AG08396 (cell line): ENCODE measurements around the gene GNG14.
"Not testable (repeated sequence)": the region's sequence is repeated elsewhere in the genome, so short reads cannot be mapped to it uniquely, and the experiment has no call there.

ENCODE experiments used
- DNase-seq: peaks from one replicate; pipeline ENCODE4 v3.0.0; 2012; ENCODE audit warnings: low spot score, mixed read lengths

Gene GNG14

DNA sequence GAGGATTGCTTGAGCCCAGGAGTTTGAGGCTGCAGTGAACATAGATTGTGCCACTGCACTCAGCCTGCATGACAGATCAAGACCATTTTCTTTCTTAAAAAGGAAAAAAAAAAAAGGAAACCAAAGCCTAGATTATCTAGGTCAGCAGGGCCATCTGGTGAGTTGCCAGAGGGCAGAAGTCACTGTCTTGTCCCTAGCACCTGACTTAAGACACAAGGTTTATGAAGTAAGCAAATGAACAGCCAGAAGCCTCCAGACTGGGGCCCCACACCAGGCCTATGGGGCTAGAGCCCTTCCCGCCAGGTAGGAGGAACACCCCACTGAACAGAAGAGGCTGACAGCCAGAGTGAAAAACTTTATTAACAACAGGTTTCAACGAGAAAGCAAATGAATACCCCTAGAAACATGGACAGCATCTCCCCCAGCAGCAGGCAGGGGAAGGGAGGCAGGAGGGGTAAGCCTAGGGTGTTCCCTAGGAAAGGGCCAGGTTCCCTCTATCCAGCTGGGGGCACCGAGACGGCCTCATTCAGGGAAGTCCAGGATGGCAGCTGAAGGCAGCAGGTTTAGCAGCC is 20.0 kb upstream of the GNG14 start:
- DNase-seq = no peak

DNA sequence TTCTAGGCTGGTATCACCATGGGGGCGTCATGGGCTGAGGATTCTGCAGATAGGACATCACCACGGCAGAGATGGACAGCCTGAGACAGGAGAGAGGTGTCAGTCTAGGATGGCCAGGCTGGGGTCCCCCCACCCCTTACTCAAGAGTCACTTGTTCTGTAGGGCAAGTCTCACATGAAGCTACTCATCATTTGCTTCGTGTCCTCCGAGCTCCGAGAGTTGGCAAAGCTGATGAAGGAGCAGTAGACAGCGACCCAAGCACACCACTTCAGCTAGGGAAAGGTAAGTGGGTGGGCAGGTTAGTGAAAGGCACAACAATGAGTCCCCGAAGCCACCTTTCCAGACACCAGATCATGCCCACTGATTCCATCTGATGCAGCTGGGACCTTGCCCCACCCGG is 19.5 kb upstream of the GNG14 start:
- no peak for DNase-seq

DNA sequence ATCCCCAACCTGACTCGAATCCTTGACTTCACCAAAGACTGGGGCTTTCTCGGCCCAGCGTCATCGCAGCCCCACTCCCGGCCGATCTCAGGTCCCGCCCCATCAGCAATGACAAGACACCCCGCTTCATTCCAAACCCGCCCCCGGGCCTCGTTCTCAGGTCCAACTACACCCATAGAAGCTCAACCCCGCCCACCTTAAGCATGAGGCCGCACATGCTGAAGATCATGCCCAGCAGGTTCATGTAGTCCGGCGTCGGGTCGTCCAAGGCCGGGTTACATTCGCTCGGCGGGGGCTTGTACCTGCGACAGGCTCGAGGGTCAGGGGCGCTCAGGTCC is 18.9 kb upstream of the GNG14 start:
- DNase-seq = peak; percentile 68

DNA sequence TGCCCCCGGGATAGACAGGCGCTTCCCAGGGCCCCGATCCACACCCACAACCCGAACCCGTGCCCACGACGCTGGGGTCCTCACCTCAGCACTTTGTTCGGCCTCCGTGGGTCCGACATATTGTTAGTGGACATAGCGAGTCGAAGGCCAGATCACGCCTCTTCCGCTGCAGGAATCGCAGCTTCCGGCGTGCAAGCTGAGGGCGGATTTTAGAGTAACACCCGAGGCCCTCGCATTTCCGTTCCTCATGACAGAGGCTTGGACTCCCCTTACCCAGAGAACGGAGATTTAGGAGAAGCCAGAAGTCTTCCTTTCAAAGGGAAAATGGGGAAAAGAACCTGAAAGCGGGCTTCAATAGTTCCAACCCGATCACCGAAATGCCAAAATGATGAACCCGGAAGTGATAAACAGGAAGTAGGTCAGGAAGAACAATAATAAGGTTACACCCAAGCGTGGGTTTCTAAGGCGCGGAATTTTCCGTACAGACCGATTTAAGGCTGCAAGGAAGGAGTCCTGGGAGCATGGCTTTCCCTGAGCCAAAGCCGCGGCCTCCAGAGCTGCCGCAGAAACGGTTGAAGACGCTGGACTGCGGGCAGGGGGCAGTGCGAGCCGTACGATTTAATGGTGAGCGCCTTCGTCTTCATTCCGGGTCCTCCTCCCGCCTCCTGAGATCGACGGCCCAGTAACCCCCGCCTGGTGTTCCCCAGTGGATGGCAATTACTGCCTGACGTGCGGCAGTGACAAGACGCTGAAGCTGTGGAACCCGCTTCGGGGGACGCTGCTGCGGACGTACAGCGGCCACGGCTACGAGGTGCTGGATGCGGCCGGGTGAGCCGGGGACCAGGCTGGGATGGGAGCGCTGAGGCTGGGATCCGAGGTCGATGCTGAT is 18.3 kb upstream of the GNG14 start:
- DNase-seq = peak; percentile 86

DNA sequence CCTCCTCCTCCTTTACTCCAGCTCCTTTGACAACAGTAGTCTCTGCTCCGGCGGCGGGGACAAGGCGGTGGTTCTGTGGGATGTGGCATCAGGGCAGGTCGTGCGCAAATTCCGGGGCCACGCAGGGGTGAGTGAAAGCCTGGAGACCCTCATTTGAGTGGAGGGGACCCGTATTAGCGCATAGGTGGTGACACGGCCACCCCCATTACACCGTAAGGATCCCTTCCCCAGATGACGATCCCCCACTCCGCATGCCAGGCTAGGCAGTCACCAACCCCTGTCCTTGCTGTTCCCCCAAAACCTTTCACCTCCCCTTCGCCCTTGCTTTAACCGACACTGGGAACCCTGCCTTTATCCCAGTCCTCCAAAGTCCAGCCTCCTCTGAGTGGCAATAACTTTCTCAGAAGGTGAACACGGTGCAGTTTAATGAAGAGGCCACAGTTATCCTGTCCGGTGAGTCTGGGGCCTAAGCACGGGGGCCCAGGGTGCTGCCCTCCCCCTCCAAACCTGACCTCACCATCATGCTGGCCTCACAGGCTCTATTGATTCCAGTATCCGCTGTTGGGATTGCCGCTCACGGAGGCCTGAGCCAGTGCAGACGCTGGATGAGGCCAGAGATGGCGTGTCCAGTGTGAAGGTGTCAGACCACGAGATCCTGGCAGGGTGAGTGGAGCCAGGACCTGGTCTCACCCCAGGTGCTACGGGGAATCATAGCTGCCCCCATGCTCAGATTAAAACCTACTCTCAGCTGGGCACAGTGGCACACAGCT is 17.5 kb upstream of the GNG14 start:
- DNase-seq = no peak

DNA sequence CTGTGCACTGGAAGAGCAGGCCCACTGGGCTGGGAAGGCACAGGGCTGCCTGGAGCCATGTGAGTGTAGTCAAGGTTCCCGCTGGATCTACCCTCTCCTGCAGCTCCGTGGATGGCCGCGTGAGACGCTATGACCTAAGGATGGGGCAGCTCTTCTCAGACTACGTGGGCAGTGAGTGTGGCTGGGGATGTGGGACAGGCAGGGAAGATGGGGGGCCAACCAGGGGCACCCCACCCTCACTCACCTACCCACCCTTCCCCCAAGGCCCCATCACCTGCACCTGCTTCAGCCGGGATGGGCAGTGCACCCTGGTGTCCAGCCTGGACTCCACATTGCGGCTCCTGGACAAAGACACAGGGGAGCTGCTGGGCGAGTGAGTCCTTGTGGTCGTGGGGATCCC is 15.1 kb upstream of the GNG14 start:
- no peak for DNase-seq

DNA sequence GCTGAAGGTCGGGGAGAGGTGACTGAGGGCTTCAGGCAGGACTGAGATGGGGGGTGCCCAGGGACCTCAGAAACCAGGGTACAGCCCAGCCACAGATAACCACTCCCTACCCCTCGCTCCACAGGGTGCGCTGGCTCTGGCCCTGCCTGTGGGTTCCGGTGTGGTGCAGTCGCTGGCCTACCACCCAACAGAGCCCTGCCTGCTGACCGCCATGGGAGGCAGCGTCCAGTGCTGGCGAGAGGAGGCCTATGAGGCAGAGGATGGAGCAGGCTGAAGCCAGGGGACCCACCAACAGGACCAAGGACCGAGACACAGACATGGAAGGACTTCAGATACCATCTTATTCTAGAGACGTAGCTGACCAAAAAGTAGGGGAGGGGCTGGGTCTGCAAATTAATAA is 12.4 kb upstream of the GNG14 start:
- no peak for DNase-seq

DNA sequence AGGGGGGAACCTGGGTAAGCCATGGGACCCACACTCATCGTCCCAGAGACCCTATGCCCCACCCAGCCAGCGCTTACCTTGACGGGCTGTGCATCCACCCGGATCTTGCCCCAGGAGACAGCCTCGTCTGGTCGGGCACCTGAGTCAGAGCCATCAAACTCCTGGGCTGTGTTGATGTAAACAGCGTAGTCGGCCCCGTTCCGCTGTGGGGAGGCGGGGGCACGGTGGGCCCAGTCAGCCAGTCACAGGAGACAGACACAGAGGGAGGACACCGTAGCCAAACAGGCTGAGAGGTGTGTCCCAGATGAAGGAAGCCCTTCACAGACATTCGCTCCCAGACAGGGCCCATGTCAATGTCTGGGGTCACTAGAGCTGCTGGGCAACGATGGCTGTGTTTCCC is 11.9 kb upstream of the GNG14 start:
- DNase-seq = no peak

DNA sequence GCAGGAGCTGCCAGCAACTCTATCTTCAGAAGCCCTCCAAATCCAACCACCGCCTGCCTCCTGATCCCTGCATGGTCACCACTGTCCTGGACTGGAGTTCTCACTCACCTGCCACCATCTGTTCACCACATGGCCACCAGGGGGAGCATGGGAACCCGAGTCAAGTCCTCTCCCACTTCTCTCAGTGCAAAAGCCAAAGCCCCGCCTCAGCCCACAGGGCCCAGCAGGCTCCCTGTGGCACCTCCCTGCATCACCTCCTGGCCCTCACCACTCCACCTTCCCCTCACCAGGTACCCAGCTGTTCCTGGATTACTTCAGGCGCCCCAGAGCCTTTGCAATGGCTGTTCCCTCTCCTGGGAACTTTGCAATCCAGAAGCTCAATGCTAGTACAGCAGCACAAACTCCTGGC is 11.4 kb upstream of the GNG14 start:
- DNase-seq = peak; percentile 85

DNA sequence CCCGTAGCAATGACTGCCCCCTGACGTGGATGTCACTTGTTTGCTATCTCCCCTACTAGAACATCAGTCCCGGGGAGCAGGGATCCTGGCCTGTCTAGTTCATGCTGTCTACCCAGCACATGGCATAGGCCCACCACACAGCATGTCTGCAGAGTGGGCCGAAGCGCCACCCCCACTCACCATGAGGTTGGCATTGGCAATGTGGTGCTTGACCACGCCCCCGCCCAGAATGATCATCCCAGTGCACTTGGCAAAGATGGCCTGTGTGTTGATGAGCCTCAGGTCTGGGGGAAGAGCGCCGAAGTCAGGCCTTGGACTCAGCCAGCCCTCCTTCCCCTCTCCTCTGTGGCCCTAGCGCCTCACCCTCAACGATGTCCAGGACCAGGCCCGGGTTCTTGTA is 10.9 kb upstream of the GNG14 start:
- DNase-seq = no peak

DNA sequence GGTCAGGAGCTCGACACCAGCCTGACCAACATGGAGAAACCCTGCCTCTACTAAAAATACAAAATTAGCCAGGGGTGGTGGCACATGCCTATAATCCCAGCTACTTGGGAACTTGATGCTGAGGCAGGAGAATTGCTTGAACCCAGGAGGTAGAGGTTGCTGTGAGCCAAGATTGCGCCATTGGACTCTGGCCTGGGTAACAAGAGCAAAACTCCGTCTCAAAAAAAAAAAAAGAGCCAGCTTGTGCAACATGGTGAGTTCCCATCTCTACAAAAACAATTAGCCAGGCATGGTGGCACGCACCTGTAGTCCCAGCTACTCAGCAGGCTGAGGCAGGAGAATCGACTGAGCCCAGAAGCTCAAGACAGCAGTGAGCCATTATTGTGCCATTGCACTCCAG is 9.8 kb upstream of the GNG14 start:
- not testable (repeated sequence) for DNase-seq

DNA sequence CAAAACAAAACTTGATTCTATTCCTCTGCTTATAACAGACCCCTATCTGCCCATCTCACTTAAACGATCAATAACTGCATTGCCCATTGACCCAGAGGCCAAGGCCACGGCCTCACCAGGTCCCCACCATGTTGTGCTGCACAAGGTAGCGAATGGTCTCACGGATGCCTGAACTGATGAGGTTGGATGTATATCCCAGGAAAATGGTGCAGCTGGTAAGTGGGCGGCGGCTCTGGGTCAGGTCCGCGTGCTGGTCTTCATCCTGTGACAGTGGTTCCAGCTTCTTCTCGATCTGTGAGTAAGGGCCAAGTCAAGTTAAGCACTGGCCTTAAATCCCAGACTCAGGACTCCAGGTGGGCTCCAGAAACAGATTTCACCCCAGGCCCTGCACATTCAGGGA is 7.8 kb upstream of the GNG14 start:
- DNase-seq = no peak

DNA sequence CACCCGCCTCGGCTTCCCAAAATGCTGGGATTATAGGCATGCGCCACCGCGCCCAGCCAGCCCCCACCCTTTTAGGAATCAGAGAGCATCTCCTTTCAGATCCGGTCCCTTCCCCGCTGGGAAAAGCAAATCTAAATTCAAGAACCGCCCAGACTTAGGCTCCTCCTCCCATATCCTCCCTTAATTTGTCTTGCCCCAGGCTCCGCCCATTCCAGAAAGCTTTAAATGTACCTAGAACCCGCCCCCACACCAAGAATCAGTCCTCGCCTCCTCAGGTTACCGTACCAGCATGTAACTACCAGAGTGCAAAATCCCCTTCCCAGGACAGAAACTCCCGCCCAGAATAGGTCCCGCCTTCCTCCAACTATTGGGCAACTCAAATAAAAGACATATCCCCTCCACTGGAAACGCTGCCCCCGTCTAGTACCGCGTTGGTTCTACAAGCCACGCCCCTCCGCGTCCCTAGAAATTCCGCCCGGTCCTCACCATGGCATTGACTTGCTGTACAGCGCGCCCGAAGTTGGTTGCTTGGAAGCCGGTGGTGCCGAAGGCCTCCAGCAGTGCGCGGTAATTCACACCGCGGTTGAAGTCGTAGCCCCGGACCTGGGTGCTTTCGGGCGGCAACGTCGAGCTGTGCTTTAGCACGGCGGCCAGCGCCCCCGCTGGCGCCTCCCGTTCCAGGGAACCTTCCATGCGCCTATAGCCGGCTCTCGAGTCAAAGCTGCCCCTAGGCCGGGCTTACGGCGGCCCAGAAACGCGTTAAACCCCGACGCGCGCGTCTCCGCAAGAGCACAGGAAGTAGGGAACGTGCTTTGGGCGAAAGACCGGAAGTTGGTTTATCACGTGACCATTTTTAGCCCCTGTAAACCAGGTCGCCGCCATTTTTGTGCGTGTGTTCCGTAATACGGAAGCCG is 6.5 kb upstream of the GNG14 start, which contains the start of gene DHPS:
TSS of gene DHPS (minus strand) at position 807 of the 914 bp plus-strand sequence. CDS start at position 693, 114 bp downstream.
- peak; percentile 94 for DNase-seq

DNA sequence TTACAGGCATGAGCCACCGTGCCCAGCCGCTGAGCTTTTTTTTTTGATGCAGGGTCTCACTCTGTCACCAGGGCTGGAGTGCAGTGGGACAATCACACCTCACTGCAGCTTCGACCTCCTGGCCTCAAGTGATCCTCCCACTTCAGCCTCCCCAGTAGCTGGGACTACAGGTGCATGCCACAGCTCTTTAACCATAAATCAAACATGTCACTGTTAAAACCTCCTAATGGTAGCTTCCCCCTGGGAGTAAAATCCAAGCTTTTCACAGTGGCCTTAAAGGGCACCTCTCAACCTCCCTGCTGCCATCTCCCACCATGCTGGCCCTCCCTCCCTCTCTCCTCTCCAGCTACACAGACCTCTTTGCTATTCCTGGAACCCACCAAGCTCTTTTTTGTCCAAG is 2.0 kb upstream of the GNG14 start:
- DNase-seq = no peak

DNA sequence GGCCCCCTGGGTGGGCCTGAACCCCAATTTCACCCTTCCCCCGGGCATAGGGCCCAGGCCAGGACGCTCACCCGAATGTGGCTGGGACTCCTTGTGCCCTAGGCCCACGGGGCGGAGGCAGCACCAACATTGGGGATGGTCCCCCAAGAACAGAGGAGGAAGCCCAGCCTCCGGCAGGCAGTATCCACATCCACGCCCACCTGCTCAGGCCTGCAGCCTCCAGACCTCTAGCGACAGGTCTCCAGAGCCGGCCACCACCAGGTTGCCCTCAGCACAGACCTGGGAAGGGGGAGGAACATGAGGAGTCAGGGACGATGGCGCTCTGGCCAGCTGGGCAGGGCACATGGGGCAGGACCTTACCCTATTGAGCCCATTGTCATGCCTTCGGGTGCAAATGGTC is 1.2 kb downstream of the GNG14 start:
- no peak for DNase-seq

DNA sequence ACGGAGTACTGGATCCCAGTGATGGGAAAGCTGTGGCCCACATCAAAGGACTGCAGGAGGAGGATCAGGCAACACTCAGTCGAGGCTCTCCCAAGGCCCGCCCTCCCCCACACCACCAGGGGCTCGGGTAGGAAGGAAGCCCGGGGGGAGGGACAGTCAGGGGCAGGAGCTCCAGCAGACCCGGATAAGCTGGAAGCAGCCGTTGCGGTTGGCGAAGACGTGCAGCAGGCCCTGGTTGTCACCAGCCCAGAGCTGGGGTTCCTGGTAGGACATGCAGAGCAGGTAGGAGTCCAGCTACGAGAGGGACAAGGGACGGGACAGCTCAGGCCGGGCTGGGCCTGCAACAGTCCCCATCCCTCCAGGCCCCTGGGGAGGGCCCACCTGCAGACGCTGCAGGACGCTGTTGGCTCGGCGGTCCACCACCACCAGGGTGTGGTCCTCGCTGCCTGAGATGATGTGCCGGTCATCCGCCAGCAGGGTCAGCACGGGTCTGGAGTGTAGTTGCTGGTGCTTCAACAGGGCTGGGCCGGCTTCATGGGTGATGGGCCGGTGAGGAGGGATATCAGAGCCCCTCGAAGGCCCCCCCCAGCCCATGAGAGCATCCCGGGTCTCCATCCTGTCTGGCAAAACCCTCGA is 1.9 kb downstream of the GNG14 start:
- DNase-seq = no peak

DNA sequence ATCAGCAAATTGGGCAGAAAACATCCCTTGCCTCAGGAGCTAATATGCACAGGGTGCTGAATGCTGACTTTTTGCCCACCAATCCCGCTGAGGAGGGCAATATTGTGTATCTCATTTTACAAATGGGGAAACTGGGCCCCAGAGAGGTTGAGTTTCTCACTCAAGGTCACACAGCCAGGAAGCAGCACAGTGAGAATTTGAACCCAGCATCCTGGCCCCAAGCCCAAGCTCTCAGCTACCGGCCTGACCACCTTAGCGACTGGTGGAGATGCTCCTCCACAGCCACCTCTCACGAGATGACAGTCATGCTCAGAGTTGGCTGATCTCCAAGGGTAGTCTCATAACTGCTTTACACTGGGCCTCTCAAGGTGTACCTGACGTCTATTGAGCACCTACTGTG is 5.2 kb downstream of the GNG14 start:
- DNase-seq = no peak

DNA sequence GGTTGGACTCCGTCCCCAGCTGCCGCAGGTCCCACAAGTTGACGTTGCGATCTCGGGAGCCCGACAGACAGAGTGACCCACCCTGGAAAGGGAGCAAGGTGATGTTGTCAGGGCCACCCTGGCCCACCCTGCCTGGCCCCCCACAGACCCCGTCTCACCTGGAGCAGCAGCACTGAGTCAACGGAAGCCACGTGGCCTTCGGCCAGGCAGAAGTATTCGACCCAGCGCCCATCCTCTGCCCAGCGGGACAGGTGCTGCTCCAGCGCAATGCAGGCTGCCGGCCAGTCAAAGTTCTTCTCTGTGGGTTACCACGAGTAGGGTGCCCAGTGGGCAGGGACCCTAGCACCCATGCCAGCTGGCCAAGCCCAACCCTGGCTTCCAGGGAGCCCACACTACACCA is 6.8 kb downstream of the GNG14 start:
- DNase-seq = no peak

DNA sequence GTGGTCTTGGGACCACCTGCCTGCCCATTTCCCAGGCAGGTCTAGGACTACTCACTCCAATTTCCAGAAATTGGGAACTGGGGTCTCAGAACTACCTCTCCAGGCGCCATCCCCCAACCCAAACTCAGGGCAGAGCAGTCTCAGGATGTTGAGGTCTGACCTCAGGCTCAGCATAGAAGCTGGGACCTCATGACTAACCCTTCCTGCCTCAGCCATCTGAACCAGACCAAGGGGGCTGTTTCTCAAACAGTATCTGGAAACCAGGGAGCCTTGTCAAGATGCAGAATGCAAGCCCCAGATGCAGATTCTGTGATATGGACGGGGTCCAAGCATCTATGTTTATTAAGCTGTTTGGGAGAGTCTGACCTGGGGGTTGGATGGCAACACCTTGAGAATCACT is 7.3 kb downstream of the GNG14 start:
- no peak for DNase-seq

DNA sequence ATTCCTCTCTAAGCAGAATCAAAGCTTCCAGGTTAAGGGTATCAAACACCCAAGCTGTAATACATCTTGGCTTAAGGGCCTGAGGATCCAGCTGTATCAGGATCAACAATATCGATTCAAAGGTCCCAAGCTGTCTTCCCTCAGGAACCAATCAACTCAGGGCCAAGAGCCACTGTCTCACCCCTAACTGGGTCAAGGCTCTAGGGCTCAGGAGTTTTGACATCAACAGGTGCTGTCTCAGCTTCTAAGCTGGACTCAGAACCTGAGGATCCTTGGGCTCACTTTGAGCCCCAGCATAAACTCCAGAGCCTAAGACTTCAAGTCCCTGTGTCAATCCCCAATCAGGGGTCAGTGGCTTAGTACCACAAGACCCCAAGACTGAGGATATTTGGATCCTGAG is 7.7 kb downstream of the GNG14 start:
- DNase-seq = no peak

DNA sequence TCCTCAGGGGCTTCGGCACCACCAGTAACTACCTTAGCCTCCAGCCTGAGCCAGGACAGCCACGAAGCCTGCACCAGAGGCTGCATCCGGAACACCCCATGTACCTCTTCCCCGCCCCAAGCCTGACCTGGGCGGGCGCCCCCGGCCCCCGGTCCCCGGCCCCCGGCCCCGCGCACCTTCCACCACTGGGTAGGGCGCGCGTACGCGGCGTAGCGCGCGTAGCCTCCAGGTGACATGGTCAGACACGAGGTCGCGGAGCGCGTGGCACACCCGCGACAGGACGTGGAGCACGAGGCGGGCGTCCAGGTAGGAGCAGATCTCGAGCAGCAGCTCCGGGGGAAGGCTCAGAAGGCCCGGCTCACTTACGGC is 8.2 kb downstream of the GNG14 start:
- peak; percentile 32 for DNase-seq
